HEK293 (cell line): Measurements from ENCODE around the gene PRLHR.

Source experiments
- CTCF ChIA-PET: fragments of 350-600 bp; formaldehyde crosslinking; extraction: SDS; loops from one replicate; lab custom pipeline; 2021; ENCODE audit warnings: antibody characterized with exemption; lab: Yijun Ruan, JAX
- POLR2A ChIA-PET: fragments of 300-600 bp; formaldehyde crosslinking; extraction: SDS; loops from one replicate; lab custom pipeline; 2020; ENCODE audit warnings: antibody characterized with exemption, inconsistent platforms; lab: Yijun Ruan, JAX
- H3K27ac ChIP-seq: fragments of 200-500 bp; sonication (Bioruptor generic); 2 replicates; pipeline ENCODE4 v1.5.1; 2014; ENCODE audit warnings: low read depth, low read length, control low read depth, inconsistent platforms; ENCODE audit errors: extremely low read depth
- H3K36me3 ChIP-seq, 2 experiments: fragments of 200-500 bp in 1 of 2; sonication (Bioruptor generic) in 1 of 2; 1 replicate in 1 of 2; 2 replicates in 1 of 2; pipeline ENCODE4 v1.5.1; 2014 to 2017; ENCODE audit warnings: inconsistent platforms in 2 of 2, low read length in 2 of 2; ENCODE audit not compliant: control insufficient read depth in 2 of 2, insufficient read depth in 1 of 2
- H3K4me1 ChIP-seq: fragments of 200-500 bp; sonication (Bioruptor generic); 2 replicates; pipeline ENCODE4 v1.5.1; 2014; ENCODE audit warnings: mild to moderate bottlenecking, low read length, inconsistent platforms; ENCODE audit not compliant: control insufficient read depth, insufficient read depth
- H3K4me3 ChIP-seq: 2 replicates; pipeline ENCODE4 v1.5.1; 2011; ENCODE audit warnings: low read depth, mild to moderate bottlenecking, control low read depth, low read length, moderate library complexity
- H3K9me3 ChIP-seq: fragments of 200-500 bp; sonication (Bioruptor generic); 2 replicates; pipeline ENCODE4 v1.5.1; 2014; ENCODE audit warnings: low read depth, low read length, inconsistent platforms; ENCODE audit not compliant: control insufficient read depth, insufficient read depth
- FEZF1 ChIP-seq: fragments of 450-650 bp; formaldehyde crosslinking; IDR thresholded peaks from 2 replicates; pipeline ENCODE4 v1.5.1; 2016; ENCODE audit warnings: missing biosample characterization, missing genetic modification characterization
- GLIS1 ChIP-seq: fragments of 450-650 bp; formaldehyde crosslinking; IDR thresholded peaks from 2 replicates; pipeline ENCODE4 v1.5.1; 2016; ENCODE audit warnings: missing biosample characterization, missing genetic modification characterization
- KLF8 ChIP-seq: fragments of 450-650 bp; formaldehyde crosslinking; IDR thresholded peaks from 2 replicates; pipeline ENCODE4 v1.5.1; 2016; ENCODE audit warnings: missing biosample characterization, missing genetic modification characterization
- OSR2 ChIP-seq: fragments of 450-650 bp; formaldehyde crosslinking; IDR thresholded peaks from 2 replicates; pipeline ENCODE4 v1.5.1; 2016; ENCODE audit warnings: missing biosample characterization, missing genetic modification characterization
- PBX3 ChIP-seq: sonication (generic); formaldehyde crosslinking; IDR thresholded peaks from 2 replicates; pipeline ENCODE4 v1.8.1; 2022; ENCODE audit warnings: mild to moderate bottlenecking, moderate library complexity, missing genetic modification reagents
- RBAK ChIP-seq: fragments of 450-650 bp; formaldehyde crosslinking; IDR thresholded peaks from 2 replicates; pipeline ENCODE4 v1.5.1; 2016; ENCODE audit warnings: missing biosample characterization, missing genetic modification characterization
- REST ChIP-seq: fragments of 450-650 bp; formaldehyde crosslinking; IDR thresholded peaks from 2 replicates; pipeline ENCODE4 v1.5.1; 2016; ENCODE audit warnings: missing biosample characterization, missing genetic modification characterization
- SCRT2 ChIP-seq: fragments of 450-650 bp; formaldehyde crosslinking; IDR thresholded peaks from 2 replicates; pipeline ENCODE4 v1.5.1; 2016; ENCODE audit warnings: missing biosample characterization, missing genetic modification characterization
- ZBTB7A ChIP-seq: fragments of 450-650 bp; formaldehyde crosslinking; IDR thresholded peaks from 2 replicates; pipeline ENCODE4 v1.5.1; 2016; ENCODE audit warnings: low read depth, missing biosample characterization, missing genetic modification characterization
- ZFP3 ChIP-seq: fragments of 450-650 bp; formaldehyde crosslinking; IDR thresholded peaks from 2 replicates; pipeline ENCODE4 v1.5.1; 2016; ENCODE audit warnings: low read depth, missing biosample characterization, missing genetic modification characterization
- ZFP69B ChIP-seq: fragments of 450-650 bp; formaldehyde crosslinking; IDR thresholded peaks from 2 replicates; pipeline ENCODE4 v1.5.1; 2016; ENCODE audit warnings: missing biosample characterization, missing genetic modification characterization
- ZNF174 ChIP-seq: fragments of 450-650 bp; formaldehyde crosslinking; IDR thresholded peaks from 2 replicates; pipeline ENCODE4 v1.5.0; 2017; ENCODE audit warnings: missing biosample characterization, mild to moderate bottlenecking, missing genetic modification characterization
- ZNF184 ChIP-seq: fragments of 450-650 bp; IDR thresholded peaks from 2 replicates; pipeline ENCODE4 v1.5.1; 2018; ENCODE audit warnings: missing biosample characterization, mild to moderate bottlenecking, missing genetic modification characterization
- ZNF239 ChIP-seq: fragments of 450-650 bp; formaldehyde crosslinking; IDR thresholded peaks from 2 replicates; pipeline ENCODE4 v1.5.1; 2016; ENCODE audit warnings: missing biosample characterization, missing genetic modification characterization
- ZNF510 ChIP-seq: fragments of 450-650 bp; formaldehyde crosslinking; IDR thresholded peaks from 2 replicates; pipeline ENCODE4 v1.5.1; 2018; ENCODE audit warnings: mild to moderate bottlenecking, missing genetic modification characterization, missing biosample characterization; ENCODE audit not compliant: insufficient replicate concordance
- ZXDB ChIP-seq: fragments of 450-650 bp; formaldehyde crosslinking; IDR thresholded peaks from 2 replicates; pipeline ENCODE4 v1.5.1; 2016; ENCODE audit warnings: missing biosample characterization, missing genetic modification characterization
- TF ChIP-seq, protein P1 (sequence below): fragments of 450-650 bp; formaldehyde crosslinking; IDR thresholded peaks from 2 replicates; pipeline ENCODE4 v1.5.1; 2017; ENCODE audit warnings: missing biosample characterization, missing genetic modification characterization

The PRLHR gene

GRCh38 chr10:118594392-118595063, 920 bp downstream of the PRLHR start:
- Histone ChIP-seq H3K9me3 (no peaks in the 10 kb centered on the region), H3K36me3 (no peaks in the 10 kb centered on the region), H3K4me1 (peaks cover 2% of the 10 kb centered on the region; the same call in 1 of the 2 replicates), H3K27ac (no peak overlapping the region), H3K4me3 (no peak overlapping the region)
- TF ChIP-seq REST (tag by site-specific recombination) (peak; percentile 93), PBX3 (CRISPR knock-in tag) (peak; percentile 81), ZNF510 (tag by site-specific recombination) (no peak), OSR2 (tag by site-specific recombination) (no peak), KLF8 (tag by site-specific recombination) (no peak)
- TF ChIP-seq, protein P1, sequence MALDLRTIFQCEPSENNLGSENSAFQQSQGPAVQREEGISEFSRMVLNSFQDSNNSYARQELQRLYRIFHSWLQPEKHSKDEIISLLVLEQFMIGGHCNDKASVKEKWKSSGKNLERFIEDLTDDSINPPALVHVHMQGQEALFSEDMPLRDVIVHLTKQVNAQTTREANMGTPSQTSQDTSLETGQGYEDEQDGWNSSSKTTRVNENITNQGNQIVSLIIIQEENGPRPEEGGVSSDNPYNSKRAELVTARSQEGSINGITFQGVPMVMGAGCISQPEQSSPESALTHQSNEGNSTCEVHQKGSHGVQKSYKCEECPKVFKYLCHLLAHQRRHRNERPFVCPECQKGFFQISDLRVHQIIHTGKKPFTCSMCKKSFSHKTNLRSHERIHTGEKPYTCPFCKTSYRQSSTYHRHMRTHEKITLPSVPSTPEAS (tag by site-specific recombination): no peak
- ChIA-PET POLR2A (interaction anchor here (0.6 kb wide), 1 partner anchor 8 kb away, joined by 3 read pairs; no protein-coding TSS in a partner anchor), CTCF (interaction anchor here (0.6 to 2.0 kb wide), 7 partner anchors 15 to 207 kb away, joined by 3 to 8 read pairs (median 3); no protein-coding TSS in a partner anchor)

GRCh38 chr10:118592675-118593330, 2.6 kb downstream of the PRLHR start:
- TF ChIP-seq FEZF1 (tag by site-specific recombination) (peak; percentile 41), RBAK (no peak), ZXDB (tag by site-specific recombination) (no peak), ZNF239 (no peak), GLIS1 (tag by site-specific recombination) (peak; percentile 25; the same call in 1 of the 2 replicates), ZNF184 (tag by site-specific recombination) (no peak), ZFP69B (tag by site-specific recombination) (no peak), ZNF174 (tag by site-specific recombination) (no peak), SCRT2 (tag by site-specific recombination) (0 out of 2 replicates have a peak, but pooled peaks have one; percentile 38), ZFP3 (tag by site-specific recombination) (no peak), ZBTB7A (tag by site-specific recombination) (no peak)
- H3K9me3 ChIP-seq: no peaks in the 10 kb centered on the region
- H3K36me3 ChIP-seq: no peaks in the 10 kb centered on the region
- H3K27ac ChIP-seq: no peak overlapping the region
- CTCF ChIA-PET: interaction anchor here (0.5 to 2.0 kb wide), 6 partner anchors 35 to 141 kb away, joined by 3 to 8 read pairs (median 4); no protein-coding TSS in a partner anchor
- H3K4me1 ChIP-seq: peaks cover 2% of the 10 kb centered on the region; the same call in 1 of the 2 replicates
- no peak overlapping the region for H3K4me3 ChIP-seq
- POLR2A ChIA-PET: no interaction called here
